Right renal pelvis (tissue), 4 donors: ENCODE measurements around the gene PRKCI. TPM values are rescaled to one million over a fixed set of nuclear protein-coding genes. Genes with fewer than 3 reads are reported as not detected.
"Not testable (repeated sequence)": the region's sequence is repeated elsewhere in the genome, so short reads cannot be mapped to it uniquely, and the experiment has no call there.

Source experiments
- DNase-seq, 4 donors: peaks; one replicate each; pipeline ENCODE4 v3.0.0-alpha.2; 2013; ENCODE audit warnings: low read depth in 4 of 4, low spot score in 3 of 4, missing footprints in 1 of 4
- polyA plus RNA-seq, 4 donors: library from polyadenylated mRNA; unstranded; fragments of 120-200 nt; gene quantifications; one replicate each; pipeline ENCODE4 v1.2.1, GENCODE V29; 2013; ENCODE audit not compliant: insufficient read length in 4 of 4

The PRKCI gene
- 100 to 1,000 TPM in 1 of 4 donors, 10 to 100 TPM in 3; 61.3 to 100 (median 78.6) TPM for polyA plus RNA-seq

DNA sequence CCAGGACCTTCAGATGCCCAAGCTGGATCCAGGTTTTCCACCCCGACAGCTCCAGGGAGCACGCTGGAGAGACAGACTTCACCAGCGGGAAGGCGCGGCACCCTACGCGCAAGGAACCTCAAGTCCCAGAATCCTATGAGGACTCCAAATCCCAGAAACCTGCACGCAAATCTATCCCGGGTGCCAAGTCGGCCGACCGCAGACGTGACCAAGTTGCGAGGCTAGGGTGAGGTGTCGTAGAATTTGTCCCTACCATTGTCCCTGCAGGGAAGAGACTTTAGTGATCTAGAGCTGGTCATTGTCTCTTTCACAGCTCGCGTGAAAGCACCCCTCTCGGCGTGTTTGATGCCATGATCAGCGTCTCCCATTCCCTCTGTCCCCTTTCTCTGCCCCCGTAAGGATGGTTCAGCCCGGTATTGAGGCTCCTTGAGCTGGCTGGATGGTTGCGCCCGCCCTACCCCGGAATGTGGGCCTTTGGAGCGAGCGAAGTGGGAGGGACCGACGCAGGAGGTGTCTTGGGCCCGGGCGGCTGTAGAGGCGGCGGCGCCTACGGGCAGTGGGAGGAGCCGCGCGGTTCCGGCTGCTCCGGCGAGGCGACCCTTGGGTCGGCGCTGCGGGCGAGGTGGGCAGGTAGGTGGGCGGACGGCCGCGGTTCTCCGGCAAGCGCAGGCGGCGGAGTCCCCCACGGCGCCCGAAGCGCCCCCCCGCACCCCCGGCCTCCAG, at the start of gene PRKCI:
TSS of gene PRKCI (plus strand) at position 501 of the 723 bp plus-strand sequence. CDS start 246 bp downstream, outside the sequence.
- DNase-seq: peak; percentile 92 to 98 (median 94)

DNA sequence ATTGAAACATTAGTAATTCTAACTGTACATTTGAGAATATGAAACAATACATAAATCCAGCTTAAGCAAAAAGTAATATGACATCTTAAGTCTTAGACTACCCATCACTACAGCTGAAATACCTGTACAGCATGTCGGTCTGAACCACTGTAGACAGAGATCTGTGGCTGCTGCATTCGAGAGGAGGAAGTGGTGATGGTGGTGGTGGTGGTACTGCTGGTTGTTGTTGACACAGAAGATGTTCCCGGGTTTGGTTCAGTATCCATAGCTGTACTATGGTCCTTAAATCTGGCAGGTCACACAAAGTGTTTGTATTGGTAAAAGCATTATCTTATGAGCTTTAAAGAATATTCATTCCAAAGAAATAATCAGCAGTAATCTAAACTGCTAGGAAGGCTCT, 43.6 kb upstream of the PRKCI start:
- DNase-seq: no peak

DNA sequence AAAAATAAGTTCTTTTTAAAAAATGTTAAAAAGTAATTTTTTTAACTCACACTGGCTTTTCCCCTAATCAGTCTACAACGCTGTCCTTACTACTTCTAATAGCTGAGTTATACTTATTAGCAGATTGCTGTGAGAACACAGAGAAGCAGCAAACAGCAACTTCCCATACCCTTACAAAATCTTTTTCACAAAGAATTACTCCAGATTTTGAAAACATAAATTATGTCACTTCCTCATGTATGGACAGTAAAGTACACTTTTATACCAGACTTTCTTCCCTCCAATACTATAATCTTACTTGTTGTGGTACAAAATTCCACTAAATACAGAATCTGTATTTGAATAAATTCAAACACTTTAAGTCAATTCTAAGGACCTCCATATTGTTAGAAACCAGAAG, 42.8 kb upstream of the PRKCI start:
- no peak for DNase-seq

DNA sequence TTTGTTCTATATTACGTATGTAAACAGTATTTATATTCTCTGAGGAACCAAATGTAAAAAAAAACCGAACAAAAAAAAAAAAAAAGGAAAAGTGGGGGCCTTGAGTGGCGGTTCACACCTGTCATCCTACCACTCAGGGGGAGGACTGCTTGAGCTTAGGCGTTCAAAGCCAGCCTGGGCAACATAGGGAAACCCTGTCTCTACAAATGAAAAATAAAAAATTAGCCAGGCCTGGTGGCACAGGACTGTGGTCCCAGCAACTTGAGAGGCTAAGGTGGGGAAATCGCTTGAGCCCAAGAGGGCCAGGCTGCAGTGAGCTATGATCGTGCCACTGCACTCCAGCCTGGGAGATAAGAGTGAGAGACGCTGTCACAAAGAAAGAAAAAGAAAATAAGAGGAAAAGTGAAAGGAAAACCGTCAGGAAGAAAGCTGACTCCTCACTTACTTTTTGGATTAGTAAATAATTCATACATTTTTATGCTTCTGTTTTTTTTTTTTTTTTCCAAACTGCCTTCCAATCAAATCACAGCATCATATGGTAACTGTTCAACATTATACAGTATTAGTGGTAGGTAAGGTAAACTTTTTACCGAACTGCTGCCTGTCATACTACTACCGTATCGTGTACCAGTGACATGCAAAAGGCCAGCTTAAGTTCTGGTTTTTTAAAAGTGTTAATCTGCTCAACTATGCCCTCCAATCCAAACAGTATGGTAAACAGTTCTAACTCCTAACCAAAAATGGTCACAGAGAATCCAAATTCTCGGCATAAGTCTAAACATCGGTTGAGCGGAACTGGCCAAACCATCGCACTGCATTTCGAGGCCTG, 41.9 kb upstream of the PRKCI start:
- DNase-seq: peak in 1 of 4 donors; percentile 10

DNA sequence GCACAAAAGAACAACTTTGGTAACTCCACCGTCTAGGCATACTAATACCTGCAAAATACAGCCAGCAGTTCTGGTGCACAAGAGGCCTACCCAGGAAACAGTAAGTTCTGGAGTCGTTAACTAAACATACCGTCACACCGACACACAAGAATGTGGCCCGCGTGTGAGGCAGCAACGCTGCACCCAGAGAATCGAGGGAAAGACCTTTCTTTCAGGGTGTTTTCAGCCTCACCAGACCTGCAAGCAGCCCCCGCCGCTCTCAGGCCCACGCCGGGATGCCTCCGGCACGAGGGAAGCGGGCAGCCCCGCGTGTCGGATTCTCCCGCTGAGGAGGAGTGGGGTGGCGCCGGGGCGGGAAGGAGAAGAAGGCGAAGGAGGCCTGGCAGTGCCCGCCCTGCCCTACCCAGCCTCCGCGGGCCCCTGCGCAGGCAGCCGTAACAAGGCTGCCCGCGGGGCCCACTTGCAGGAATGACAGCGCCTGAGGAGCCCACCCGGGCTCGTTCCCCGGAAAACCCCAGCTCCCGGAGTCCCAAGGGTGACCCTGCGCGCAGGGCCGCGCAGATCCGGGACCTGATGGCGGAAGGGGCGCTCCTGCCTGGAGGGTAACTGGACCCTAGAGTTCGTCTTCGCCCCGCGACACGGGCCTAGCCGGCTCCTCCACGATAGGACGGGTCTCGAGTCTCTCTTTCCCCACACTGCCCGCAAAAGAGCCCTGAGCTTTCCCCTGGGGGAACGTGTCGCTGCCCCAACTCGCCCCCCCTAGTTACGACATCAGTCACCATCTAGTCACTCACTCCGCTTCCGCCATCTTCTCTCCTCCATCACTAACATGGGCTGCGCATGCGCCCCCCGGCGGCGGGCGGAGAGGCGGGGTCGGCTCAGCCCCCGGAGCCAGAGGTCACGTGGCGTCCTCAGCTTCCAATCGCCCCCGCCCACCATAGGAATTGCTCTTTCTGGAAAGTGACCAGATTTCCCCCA, 41.0 kb upstream of the PRKCI start, which contains the start of gene PHC3:
TSS of gene PHC3 (minus strand) at position 826 of the 978 bp plus-strand sequence. CDS start at position 808, 18 bp downstream.
- peak; percentile 80 to 92 (median 88) for DNase-seq

DNA sequence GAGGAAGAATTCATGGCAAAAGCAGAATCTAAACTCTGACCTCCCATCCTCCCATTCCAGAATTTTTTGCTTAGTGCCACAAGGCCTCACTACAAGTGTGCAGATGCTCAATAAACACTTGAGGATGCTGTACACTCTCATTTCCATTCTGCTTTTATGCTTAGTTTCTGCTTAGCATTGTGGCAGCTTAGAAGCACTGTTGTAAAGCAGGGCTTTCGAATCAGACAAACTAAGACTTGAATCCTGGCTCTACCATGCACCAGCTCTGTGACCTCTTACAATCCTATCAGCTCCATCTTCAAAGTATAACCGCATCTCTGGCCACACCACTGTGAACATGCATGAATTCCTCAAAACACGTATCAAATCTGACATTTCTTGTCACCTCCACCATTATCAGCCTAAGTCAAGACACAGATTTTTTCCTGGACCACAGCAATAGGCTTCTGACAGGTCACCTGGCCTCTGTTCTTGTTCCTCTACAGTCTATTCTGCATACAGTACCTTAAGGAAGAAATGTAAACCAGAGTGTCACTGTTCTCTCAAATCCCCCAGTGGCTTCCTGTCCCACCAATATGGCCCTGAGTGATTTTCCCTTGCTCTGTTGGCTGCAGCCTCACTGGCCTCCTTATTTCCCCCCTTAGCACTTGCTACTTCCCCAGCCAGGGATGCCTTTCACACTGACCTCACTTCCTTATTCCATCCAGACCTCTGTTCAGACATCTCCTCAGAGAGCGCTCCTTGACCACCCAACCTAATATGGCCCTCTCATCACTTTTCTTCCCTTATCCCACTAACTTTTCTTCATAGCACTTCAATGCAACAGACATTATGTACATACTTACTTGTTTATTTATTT, 32.6 kb upstream of the PRKCI start:
- DNase-seq: no peak

DNA sequence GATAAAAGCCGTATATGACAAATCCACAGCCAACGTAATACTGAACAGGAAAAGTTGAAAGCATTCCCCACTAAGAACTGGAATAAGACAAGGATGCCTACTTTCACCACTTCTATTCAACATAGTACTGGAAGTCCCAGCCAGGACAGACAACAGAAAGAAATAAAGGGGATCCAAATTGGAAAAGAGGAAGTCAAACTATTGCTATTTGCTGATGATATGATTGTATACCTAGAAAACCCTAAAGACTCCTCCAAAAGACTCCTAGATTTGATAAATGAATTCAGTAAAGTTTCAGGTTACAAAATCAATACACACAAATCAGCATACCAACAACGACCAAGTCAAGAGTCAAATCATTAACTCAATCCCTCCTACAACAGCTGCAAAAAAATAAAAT, 26.5 kb upstream of the PRKCI start:
- DNase-seq: not testable (repeated sequence)

DNA sequence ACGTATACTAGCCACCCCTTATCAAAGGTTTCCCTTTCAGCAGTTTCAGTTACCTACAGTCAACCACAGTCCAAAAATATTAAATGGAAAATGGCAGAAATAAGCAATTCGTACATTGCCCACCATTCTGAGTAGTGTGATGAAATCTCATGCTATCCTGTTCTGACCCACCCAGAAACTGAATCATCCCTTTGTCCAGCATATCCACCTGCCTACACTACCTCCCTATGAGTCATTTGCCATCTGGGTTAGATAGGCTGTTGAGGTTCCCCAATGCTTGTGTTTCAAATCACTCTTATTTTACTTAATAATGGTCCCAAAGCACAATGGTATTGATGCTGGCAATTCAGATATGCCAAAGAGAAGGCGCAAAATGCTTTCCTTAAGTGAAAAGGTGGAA, 25.4 kb upstream of the PRKCI start:
- no peak for DNase-seq

DNA sequence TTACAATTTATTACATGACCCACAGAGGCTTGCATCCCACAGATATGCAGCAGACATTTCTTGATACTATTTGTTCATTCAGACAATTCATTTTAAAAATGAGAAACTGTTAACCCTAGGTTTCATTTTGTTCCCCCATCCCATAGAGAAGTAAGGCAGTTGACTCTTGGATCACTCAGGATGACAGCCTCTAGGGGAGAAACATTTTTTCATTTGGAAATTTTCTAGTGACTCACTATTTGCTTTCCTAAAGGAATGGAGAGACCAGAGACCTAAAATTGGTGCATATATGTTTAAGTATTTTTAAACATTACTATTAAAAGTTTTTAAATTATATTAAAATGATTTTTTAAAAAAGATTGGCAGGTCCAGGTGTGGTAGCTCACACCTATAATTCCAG, 21.2 kb upstream of the PRKCI start:
- no peak for DNase-seq

DNA sequence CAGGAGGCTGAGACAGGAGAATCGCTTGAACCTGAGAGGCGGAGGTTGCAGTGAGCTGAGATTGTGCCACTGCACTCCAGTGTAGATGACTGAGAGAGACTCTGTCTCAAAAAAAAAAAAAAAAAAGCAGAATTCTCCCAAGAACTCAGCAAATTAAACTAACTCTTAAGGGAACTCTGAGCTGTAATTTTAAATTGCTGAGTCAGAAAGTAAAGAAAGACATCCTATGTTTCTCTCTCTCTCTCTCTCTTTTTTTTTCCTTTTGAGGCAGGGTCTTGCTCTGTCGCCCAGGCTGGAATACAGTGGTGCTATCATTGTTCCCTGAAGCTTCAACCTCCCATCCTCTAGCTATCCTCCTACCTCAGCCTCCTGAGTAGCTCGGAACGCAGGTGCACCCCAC, 20.7 kb upstream of the PRKCI start:
- no peak for DNase-seq

DNA sequence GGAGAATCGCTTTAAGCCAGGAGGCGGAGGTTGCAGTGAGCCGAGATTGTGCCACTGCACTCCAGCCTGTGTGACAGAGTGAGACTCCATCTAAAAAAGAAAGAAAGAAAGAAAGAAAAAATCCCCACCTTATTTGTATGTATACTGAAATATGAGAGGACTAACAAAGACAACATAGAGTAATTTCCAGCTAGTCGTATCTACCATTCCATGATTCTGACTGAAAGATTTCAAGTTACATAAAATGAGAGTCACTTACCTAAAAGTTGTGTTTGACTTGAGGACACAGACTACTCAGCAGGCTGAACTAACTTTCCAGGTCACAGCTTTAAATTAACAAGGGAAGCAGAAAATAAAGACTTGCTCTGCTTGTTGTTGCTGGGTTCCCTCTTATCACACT, 18.8 kb upstream of the PRKCI start:
- no peak for DNase-seq

DNA sequence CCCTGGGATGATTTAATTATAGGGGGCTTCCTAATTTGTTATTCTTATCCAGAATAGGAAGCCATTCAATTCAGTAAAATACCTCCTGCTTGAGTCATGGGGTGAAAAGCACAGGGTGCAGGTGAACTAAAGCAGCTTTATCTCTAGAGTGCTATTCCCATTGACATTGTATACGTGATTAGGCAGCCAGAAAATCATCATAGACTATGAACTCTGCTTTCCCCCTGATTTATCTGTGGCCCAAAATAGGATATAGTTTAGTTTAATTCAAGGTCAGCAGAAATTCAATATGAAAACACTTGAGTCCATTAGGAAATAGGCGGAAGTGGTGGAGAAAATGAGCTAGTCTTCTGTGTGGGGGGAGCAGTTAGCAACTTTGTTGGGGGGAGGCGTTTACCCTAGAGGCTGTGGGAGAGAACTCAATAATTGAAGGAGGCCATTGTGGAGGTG, 18.2 kb upstream of the PRKCI start:
- DNase-seq: no peak

DNA sequence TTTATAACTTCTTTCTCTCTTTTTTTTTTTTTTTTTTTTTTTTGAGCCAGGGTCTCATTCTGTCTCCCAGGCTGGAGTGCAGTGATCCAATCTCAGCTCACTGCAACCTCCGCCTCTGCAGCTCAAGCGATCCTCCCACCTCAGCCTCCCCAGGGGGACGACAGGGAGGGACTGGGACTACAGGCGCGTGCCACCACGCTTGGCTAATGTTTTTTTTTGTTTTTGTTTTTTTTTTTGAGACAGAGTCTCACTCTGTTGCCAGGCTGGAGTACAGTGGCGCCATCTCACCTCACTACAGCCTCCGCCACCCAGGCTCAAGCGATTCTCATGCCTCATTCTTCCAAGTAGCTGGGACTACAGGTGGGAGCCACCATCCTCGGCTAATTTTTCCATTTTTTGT, 17.7 kb upstream of the PRKCI start:
- DNase-seq: no peak

DNA sequence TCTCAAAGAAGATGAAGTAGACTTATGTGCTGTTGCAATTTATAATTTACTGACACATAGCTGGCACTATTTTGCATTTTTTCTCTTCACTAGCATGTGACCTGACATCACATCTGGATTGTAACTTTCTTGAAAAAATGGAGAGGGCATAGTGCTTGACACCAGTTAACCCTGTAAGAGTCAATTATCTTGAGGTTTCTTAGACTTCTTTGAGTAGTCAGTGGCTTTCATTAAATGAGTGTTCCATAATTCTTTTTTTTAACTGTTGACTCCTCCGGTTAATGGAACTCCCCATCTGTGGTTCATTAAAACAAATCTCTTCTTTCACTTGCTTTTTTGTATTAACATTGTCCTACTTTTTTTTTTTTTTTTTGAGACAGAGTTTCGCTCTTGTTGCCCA, 16.9 kb upstream of the PRKCI start:
- DNase-seq: no peak

DNA sequence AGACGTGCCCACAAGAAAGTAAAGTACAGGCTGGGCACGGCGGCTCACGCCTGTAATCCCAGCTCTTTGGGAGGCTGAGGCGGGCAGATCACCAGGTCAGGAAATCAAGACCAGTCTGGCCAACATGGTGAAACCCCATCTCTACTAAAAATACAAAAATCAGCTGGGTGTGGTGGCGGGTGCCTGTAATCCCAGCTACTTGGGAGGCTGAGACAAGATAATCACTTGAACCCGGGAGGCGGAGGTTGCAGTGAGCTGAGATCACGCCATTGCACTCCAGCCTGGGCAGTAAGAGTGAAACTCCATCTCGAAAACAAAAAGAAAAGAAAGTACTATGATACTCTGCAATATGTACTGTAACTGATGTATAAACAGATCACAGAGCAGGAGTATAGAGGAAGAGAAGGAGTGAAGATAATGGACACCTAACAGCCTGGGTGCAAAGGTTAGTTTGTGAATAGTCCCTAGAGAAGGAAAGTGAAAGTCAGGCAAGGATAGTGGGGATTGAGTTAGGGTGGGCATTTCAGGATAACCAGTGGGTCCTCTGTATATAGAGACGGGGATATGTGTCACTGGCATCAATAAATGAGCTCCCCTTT, 16.0 kb upstream of the PRKCI start:
- DNase-seq: not testable (repeated sequence)

DNA sequence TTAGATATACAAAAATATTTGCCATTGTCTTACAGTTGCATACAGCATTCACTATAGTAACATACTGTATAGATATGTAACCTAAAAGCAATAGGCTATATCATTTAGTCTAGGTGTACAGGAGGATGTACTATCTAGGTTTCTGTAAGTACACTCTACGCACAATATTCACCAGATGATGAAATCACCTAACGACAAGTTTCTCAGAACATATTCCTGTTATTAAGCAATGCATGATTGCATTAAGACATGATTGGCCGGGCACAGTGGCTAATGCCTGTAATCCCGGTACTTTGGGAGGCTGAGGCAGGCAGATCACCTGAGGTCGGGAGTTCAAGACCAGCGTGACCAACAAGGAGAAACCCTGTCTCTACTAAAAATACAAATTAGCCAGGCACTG, 14.5 kb upstream of the PRKCI start:
- no peak for DNase-seq

DNA sequence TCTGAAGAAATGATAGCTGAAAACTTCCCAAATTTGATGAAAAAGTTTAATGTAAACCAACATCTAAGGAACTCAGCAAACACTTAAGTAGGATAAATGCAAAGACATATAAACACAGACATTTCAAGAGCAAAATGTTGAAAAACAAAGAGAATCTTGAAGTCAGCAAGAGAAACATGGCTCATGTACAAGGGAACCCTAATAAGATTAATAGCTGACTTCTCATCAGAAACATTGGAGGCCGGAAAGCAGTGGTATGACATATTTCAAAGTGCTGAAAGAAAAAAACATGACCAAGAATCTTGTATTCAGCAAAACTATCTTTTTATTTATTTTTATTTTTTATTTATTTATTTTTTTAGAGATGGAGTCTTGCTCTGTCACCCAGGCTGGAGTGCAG, 10.6 kb upstream of the PRKCI start:
- no peak for DNase-seq

DNA sequence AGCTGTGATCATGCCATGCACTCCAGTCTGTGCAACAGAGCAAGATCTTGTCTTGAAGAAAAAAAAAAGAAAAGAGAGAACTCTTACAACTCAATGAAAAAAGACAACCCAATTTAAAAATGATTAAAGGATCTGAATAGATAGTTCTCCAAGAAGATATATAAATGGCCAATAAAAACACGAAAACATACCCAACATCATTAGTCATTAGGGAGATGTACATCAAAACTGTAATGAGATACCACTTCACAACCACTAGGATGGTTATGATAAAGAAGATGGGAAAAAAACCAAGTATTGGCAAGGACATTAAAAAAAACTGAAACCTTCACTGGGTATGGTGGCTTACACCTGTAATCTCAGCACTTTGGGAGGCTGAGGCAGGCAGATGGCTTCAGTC, 2.4 kb upstream of the PRKCI start:
- no peak for DNase-seq

DNA sequence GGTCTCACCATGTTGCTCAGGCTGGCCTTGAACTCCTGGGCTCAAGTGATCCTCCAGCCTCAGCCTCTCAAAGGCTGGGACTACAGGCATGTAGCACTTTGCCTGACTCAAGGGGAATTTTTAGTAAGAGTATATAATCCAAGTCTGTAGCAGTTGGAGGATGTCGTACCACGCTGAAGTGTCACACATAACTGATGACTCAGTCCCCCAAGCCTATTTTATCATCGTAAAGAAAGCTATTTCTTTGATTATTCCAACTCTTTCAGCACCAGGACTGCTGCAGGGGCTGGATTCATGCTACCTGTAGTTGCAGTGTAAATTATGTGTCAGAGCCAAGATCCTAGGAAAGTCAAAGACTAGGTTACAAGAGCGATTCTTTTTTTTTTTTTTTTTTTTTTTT, 1.4 kb upstream of the PRKCI start:
- DNase-seq: no peak
